ENCODE data around the gene TASL. TPM values are rescaled to one million over a fixed set of nuclear protein-coding genes. Genes with fewer than 3 reads are reported as not detected.

Gene TASL
- total and polyA plus RNA-seq, 9 of the 15 experiments (the other 6 are each of a cell fraction or from before 2014, with no cell fraction given) = 0.07 to 0.09 TPM; not detected in 7

- TF ChIP-seq FOXA3 (CRISPR knock-in tag; conservative IDR thresholded peaks at IDR 0.05 in 1 of 2, IDR thresholded peaks at IDR 0.05 in 1 of 2) (no peak), NR2C1 (IDR thresholded peaks at IDR 0.05) (no peak), NR2C1 (tag; IDR thresholded peaks at IDR 0.05) (no peak)
These were observed 11.8 kb upstream of the TASL start (continued) for GRCh38 chrX:30589146-30589888.

- Histone ChIP-seq H2AFZ (ENCODE audit: low read depth, low read length) (no peak overlapping the region), H3K79me2 (ENCODE audit: control insufficient read depth, insufficient read depth, low read length) (no peaks in the 10 kb centered on the region), H3K27ac (ENCODE audit: extremely low read depth, low read depth, low read length) (no peak overlapping the region), H3K27me3 (ENCODE audit: control insufficient read depth in 2 of 2, insufficient read depth in 2 of 2, low read length in 2 of 2) (no peaks in the 10 kb centered on the region), H3K4me3 (no peak overlapping the region), H4K20me1 (replicated peaks; ENCODE audit: control insufficient read depth, insufficient read depth, low read length) (no peaks in the 10 kb centered on the region), H3K36me3 (ENCODE audit: control insufficient read depth, insufficient read depth, low read length) (no peaks in the 10 kb centered on the region), H3K9me1 (ENCODE audit: control insufficient read depth, insufficient read depth, low read length) (no peaks in the 10 kb centered on the region), H3K4me1 (replicated peaks in 1 of 2; ENCODE audit: control insufficient read depth in 2 of 2, insufficient read depth in 2 of 2, low read length in 2 of 2) (no peaks in the 10 kb centered on the region), H3K9me3 (replicated peaks; ENCODE audit: control insufficient read depth, insufficient read depth, low read depth, low read length) (no peaks in the 10 kb centered on the region), H3K4me2 (ENCODE audit: insufficient read depth, low read length) (no peak overlapping the region), H3K9ac (ENCODE audit: insufficient read depth in 1 of 2, low read depth in 2 of 2, low read length in 2 of 2) (no peak overlapping the region)
- in situ Hi-C loops (cut with MboI) = no loop called here
- TF ChIP-seq ZNF785 (CRISPR knock-in tag; IDR thresholded peaks at IDR 0.05) = no peak
- TF ChIP-seq, protein P1, sequence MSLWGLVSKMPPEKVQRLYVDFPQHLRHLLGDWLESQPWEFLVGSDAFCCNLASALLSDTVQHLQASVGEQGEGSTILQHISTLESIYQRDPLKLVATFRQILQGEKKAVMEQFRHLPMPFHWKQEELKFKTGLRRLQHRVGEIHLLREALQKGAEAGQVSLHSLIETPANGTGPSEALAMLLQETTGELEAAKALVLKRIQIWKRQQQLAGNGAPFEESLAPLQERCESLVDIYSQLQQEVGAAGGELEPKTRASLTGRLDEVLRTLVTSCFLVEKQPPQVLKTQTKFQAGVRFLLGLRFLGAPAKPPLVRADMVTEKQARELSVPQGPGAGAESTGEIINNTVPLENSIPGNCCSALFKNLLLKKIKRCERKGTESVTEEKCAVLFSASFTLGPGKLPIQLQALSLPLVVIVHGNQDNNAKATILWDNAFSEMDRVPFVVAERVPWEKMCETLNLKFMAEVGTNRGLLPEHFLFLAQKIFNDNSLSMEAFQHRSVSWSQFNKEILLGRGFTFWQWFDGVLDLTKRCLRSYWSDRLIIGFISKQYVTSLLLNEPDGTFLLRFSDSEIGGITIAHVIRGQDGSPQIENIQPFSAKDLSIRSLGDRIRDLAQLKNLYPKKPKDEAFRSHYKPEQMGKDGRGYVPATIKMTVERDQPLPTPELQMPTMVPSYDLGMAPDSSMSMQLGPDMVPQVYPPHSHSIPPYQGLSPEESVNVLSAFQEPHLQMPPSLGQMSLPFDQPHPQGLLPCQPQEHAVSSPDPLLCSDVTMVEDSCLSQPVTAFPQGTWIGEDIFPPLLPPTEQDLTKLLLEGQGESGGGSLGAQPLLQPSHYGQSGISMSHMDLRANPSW (CRISPR knock-in tag; IDR thresholded peaks at IDR 0.05) = no peak
- no peak for TF ChIP-seq ZNF77 (CRISPR knock-in tag; IDR thresholded peaks at IDR 0.05)
- no peak for TF ChIP-seq ZKSCAN1 (IDR thresholded peaks at IDR 0.05; ENCODE audit: low read depth, low read length)
- TF ChIP-seq RBM14 (IDR thresholded peaks at IDR 0.05; ENCODE audit: borderline replicate concordance, insufficient read depth, low read depth, low read length) = no peak
- no peak for TF ChIP-seq ZFP1 (CRISPR knock-in tag; IDR thresholded peaks at IDR 0.05)
- TF ChIP-seq, protein P2, sequence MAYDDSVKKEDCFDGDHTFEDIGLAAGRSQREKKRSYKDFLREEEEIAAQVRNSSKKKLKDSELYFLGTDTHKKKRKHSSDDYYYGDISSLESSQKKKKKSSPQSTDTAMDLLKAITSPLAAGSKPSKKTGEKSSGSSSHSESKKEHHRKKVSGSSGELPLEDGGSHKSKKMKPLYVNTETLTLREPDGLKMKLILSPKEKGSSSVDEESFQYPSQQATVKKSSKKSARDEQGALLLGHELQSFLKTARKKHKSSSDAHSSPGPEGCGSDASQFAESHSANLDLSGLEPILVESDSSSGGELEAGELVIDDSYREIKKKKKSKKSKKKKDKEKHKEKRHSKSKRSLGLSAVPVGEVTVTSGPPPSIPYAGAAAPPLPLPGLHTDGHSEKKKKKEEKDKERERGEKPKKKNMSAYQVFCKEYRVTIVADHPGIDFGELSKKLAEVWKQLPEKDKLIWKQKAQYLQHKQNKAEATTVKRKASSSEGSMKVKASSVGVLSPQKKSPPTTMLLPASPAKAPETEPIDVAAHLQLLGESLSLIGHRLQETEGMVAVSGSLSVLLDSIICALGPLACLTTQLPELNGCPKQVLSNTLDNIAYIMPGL (CRISPR knock-in tag; IDR thresholded peaks at IDR 0.05) = no peak
- no peak for TF ChIP-seq ZNF589 (CRISPR knock-in tag; IDR thresholded peaks at IDR 0.05; ENCODE audit: low read depth)
- no peak for TF ChIP-seq ZNF232 (CRISPR knock-in tag; IDR thresholded peaks at IDR 0.05)
- no peak for TF ChIP-seq ZBED1 (IDR thresholded peaks at IDR 0.05)
- TF ChIP-seq HEY1 (CRISPR knock-in tag; IDR thresholded peaks at IDR 0.05; ENCODE audit: borderline replicate concordance) = no peak
- FAIRE-seq (no peak), ATAC-seq (no peak), DNase-seq (ENCODE audit: extremely low read depth in 1 of 4, low spot score in 3 of 4) (no peak)
- ChIA-PET CTCF (ENCODE audit: low intra/inter-chr PET ratio) (no interaction called here), POLR2A (interaction anchor here (0.7 kb wide), 2 partner anchors 29 to 70 kb away, joined by 3 read pairs; no protein-coding TSS in a partner anchor)
- no TSS peak for BruUV-seq (replicated peaks)
- 0% methylated on average over 1 of the region's 1 CpG for WGBS (ENCODE audit: insufficient coverage, low coverage, missing lambda C conversion rate)
- intact Hi-C loops (cut with micrococcal nuclease) = no loop called here
These were observed 8.9 kb upstream of the TASL start for GRCh38 chrX:30586516-30586915.

All from K562 (cell line).